CD4-positive, alpha-beta T cell treated with Interleukin-17A for 4 hours (primary cell): Measurements from ENCODE around the gene ATG10.

Experiments used
- DNase-seq: peaks from one replicate; pipeline ENCODE4 v3.0.0-alpha.2; 2020; ENCODE audit warnings: mixed read lengths

Gene ATG10

DNA sequence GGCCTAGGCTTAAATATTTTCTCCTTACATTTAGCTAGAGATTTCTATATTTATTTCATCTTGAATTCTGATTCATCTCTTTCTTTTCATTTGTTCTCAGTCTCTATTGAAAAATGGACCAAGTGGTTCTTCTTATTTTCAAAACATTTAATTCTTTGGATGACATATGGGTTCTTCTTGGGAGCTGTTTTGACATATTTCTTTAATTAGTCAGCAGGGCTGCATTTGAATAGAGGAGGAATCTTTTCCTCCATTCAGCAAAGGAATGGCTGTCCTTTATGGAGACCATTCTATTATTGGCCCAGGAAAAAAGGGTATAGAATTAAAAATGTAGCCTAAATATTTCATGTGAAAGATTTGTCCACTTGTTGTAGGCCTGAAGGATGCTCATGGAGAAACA lies 196.5 kb downstream of the ATG10 start:
- no peak for DNase-seq

DNA sequence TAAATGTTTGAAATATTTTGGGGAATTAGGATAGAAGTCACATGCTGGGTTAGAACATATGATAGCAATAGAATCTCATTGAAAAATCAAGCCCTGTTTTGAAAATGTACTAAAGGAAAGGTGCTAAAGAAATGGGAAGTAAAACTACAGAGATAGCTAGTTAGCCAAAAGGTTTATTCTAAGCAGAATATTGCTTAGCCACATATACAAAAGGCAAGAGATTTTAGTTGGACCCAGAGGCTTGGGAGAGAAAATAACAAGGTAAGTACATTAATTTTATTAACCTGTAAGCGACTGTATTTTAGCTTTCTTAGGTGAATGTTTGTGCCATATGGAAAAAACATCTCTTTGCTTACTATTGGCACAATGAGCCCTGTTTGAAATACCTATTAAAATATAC lies 198.1 kb downstream of the ATG10 start:
- DNase-seq, result no peak

DNA sequence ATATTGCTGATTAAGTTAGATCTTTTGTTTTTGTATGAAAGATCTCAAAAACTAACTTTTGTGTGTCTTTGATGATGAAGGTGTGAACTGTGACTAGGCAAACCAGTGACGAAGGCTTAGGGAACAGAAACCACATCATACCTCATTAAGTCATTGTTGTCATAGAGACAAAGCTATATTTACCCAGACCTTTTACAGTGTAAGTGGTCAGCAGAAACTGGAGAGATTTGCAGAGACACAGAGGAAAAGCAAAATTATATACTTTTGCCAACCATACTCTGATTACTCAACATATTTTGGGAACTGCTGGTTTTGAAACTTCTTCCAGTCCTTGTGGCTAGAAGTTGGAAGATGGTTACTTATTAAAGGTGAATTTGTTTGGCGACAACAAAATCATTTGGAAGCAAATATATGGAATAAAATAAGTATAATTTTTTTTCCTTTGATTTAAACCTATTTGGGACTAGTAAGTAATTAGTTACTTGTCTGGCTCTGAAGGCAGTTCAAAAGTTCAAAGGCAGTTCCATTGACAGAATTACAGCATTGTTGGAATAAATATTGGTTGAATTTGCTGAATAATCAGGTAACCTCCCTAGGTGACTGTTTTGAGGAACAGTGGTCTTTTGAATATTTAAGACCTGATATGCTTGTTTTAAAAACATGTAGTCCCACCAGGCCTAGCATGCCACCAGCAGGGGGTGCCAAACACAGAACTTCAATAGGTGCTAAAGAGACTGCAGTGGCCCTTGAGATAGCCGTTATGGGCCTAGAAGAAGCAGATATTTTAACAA lies 202.5 kb downstream of the ATG10 start:
- peak; percentile 69 for DNase-seq

DNA sequence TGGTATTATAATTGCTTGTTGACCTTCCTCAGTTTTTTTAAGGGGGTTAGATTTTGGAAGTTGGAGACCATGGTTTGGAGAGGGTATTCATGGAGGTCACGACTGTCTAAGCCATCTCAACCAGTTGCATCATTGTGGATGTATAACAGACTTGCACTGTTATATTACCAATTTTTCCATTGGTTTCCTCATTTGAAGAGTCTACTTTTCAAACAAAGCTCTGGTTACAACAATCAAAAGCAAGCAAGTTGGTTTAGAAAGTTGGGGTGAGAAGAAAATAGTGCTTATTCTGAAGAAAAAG lies 203.0 kb downstream of the ATG10 start:
- DNase-seq, result no peak

DNA sequence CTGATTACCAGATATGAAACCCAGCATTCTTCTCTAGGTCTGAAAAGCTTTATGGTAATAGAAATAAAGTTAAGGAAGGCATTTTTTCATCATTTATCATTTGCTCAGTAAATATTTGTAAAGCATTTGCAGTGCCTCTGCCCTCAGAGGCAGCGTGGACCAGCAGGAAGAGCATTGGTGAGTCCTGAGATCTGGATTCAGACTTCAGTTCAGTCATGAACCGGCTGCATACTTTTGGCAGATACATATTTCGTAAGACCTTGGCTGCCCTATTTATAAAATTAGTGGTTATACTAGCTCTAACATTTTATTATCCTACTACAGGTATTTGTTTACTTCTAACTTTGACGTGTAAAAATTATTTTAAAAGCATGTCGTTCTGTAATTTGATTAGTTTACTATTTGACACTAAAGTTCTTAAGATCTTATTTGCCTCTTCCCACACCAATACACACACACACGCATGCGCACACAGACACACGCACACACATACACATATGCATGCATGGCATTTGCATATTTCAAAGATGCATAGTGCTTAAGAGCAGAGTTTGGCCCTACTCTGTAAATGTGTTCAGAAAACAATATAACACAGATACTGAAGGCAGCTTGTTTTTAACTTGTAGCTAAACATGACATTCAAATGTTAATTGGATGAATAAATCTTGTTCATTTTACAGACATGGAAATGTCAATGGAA lies 204.4 kb downstream of the ATG10 start:
- DNase-seq, result no peak

DNA sequence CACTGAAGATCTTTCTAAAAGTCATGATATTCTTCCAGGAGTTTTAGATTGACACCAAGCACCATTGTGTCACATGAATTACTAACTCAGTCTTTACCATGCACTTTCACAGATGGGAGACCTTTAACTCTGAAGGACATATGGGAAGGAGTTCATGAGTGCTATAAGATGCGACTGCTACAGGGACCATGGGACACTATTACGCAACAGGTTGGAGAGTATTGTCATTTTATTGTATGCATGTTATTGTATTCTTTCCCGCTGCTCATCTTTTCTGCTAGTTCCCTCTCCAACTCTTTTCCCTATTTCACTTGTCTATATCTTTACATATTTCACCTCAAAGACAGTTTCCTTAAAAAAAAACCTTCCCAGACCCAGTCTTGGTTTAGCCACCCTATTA lies 206.6 kb downstream of the ATG10 start:
- no peak for DNase-seq

DNA sequence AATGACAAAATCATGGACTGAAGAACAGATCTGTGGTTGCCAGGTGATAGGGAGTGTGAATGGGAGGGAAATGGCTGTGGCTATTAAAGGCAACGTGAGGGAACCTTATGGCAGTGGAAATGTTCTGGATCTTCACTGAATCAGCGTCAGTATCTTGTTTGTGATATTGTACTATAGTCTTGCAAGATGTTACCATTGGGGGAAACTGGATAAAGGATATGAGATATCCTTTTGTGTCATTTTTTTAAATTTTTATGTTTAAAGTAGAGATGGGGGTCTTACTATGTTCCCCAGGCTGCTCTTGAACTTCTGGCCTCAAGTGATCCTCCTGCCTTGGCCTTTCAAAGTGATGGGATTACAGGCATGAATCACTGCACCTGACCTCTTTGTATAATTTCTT lies 210.8 kb downstream of the ATG10 start:
- no peak for DNase-seq

DNA sequence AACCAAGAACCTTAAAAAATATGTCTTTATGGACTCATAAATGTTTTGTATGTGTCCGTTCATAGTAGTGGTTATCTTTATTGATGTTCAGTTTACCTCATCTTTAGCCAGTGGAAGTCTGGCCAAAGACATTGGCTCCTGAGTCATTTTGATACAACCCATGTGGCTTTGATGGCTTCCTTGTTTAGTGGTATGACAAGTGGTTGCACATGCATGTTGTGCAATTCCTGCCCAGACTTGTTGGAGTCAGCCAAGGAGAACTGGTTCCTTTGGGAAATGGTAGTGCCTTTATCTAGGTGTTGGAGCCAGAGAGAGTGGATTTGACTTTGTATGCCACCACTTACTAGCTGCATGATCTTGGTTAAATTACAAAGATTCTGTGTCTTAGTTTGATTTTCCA lies 212.0 kb downstream of the ATG10 start:
- no peak for DNase-seq

DNA sequence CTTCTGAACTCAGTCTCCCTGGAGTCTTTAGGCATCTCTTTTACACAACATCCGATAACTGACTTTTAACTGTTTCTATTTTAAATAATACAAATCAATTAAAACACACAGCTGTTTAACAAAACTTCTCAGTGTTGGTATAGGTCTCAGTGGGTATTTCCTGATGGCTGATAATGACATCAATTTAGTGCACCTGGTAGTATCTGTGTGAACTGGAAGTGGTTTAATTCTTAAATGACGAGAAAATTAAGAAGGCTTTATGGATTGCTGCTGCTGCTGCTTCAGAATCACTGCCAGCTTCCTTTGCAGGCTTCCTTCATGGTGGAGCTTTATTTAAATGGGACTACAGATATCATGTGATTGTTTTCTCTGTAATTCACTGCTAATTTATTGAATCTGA lies 214.0 kb downstream of the ATG10 start:
- DNase-seq, result no peak

DNA sequence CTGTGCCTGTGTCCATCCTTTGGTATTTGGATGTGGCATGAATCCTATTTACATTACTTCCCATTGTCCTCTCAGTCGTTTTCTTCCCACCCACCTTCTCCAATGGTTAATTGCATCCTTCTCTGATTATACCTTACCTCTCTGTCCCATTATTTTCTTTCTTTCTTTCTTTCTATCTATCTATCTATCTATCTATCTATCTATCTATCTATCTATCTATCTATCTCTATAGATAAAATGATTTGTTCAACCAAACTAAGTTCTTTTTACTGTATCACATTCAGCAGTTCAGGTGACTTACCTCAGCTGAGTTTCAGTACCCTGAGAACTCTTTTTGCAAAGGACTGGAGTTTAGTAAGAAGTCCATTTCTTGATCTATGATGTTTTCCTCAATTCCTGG lies 225.7 kb downstream of the ATG10 start:
- DNase-seq, result no peak

DNA sequence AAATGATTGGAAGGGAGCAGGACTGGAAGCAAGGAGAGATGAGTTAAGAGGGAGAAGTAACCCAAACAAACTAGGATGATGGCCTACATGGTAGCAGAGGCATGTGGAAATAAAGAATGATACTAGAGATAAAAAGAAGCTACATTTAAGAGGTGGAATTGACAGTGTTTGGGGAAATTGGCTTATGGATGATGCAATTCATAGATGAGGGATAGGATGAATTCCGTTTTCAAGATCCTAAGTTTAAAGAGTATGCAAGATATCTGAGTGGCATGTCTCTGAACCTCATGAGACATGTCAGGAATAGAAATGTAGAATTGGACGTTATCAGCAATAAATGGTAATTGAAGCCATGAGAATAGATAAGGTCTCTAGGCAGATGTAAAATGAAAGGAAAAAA lies 232.7 kb downstream of the ATG10 start:
- DNase-seq, result no peak

DNA sequence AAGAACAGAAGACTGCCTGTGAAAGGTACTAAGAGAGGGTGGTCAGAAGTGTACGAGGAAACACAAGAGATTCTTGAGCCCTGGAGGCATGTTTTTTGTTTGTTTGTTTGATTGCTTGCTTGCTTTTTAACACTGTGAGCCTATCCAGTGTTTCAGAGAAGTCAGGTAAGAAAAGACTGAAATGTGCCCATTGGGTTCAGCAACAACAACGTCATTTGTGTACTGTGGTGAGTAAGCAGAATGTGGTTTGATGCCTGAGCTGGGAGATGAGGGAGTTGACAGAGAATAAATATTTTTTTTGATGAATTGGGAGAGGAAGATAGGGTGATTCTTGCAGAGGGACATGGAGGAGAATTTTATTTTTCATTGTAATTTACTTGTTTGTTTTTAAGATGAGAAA lies 233.2 kb downstream of the ATG10 start:
- no peak for DNase-seq

DNA sequence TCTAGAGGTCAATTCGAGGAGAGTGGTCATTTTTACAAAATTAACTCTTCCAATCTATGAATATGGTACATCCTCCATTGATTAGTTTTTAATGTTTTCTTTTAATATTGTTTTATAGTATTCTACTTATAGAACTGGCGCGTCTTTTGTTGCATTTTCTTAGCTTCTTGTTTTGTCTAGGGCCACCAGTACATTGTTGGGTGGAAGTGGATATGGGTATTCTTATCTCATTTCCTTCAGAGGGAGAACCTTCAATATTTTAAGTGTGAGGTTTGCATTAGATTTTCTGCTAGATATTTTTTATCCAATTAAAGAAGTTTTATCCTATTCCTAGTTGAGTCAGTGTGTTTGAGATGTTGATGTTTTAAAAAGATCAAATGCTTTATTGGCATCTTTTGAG lies 236.5 kb downstream of the ATG10 start:
- no peak for DNase-seq

DNA sequence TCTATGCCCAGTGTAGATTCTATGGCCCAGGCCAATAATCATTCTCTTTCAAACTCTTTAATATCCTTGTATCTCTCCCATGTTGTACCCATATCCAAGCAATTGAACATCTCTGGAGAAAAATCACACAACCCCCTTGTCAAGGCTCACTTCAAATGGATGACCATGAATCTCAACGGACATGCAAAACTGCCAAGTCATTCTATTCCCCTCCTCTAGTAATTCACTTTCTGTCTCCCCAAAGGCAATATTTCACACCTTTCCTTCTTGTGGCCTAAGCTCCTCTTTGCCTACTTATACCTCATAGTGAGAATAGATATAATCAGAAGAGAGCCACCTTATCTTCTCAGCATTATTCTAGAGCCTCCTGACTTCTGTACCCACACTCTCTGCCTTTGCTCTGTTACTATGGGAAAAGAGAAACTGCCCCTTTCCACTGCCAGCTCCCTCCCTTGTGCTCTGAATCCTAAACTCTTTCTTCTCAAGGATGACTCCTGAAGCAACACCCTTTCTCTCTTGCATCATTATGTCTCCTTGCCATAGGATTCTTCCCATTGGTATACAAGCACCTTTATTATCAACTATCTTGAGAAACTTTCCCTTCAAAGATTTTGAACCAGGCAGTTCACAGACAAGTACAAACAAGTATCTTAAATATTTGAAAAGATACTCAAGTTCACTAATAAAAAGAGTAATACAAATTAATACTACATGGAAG lies 240.2 kb downstream of the ATG10 start:
- no peak for DNase-seq

DNA sequence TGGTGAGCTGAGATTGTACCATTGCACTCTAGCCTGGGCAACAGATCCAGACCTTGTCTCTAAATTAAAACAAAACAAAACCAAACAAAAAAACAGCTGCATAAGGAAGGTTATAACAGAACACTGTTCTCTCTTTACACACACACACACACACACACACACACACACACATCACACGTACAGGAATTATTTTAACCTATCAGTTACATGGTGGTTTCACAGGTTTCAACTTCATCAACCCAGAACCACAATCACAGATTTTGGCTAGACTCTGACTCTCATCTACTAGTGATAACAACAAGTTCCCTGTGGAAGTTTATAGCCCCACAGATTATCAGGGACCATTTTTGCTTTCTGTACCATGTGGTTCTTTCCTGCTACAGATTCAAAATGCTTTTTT lies 246.1 kb downstream of the ATG10 start:
- DNase-seq, result no peak

DNA sequence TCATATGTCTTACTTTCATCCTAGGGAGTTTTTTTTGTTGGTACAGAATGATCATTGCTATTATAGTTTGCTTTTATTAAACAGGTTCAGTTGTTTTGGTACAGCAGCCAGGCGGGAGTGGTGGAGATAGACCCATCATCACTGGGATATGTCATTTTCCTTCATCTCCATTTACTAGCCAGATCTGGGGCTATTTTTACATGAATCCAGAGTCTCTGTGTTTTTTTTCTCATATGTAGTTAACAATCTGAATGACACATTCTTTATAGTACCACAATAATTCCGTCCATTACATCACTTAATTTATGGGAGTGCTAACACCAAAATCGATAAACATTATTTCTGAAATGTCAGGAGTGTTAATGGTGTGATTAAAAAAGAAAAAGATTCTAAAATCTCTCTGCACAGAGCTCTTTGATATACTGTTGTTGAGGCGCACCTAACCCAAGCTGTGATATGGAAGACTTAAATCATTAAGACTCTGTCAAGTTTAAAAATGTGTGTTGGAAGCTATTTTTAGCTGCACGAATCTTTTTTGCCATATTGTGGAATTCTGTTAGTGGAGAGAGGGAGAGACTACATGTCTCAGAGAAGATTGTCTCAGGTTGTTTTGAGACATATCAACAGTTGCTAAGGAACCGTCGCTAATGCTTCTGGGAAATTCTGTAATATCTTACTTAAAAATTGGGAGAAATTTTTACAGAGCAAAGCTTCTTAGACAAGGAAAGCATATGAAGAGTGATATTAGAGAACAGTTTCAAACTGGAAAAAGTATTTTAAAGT lies 246.7 kb downstream of the ATG10 start:
- DNase-seq, result no peak

DNA sequence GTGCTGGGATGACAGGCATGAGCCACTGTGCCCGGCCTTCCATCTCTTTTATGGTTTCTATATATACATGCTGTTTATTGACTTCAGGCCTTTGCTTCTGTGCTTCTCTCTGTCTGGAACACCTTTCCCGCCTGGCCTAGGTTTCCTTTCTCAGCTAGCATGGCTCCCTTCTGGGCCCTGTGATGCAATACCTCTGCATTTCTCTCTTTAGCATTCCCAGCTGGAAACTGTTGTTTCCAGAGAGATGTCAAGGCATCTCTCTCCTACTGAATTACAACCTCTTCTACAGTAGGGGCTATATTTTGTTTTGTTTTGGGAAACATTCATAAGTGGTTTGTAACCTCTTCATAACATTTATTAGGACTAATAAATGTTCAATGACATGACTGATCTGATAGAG lies 249.2 kb downstream of the ATG10 start:
- no peak for DNase-seq

DNA sequence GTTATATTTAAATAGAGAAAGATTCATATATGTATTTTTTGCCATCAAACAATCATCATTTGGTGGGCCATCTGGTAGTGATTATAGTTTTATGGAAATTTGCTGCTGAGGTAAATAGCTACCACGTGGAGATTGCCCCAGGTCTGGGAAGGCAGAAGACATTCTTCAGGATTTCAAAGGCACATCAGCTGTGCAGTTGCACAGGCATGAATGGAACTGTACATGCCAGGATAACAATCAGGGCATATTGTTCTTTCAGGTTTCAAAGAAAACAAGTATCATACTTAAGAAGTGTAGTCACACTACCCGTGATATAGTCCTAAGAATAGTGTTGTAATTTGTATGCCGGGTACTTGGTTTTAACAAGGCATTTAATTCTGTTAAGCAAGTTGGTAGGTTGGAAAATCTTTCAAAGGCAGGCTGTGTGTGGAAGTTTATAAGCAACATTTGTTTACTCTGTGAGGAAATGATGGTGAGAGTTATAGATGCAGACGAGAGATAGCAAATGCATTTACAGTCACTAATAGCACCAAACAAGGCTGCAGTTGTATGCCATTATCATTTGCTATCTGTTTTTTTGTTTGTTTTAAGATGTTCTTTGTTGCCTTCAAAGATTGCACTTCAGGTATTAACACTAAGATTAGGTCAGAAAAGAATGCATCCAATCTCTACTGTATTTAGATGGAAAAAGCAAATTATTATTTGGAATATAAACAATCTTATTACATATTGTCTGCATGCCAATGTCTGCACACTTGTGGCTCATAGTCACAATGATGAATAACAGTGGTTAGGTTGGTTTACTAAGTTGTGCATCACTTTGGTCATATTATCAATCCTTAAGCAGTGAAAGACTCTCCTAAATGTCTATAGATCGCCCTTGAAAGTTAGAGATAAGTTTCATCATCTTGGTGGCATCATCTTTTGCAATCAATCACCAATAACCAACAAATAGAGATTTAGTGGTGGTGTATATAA lies 251.1 kb downstream of the ATG10 start:
- no peak for DNase-seq

DNA sequence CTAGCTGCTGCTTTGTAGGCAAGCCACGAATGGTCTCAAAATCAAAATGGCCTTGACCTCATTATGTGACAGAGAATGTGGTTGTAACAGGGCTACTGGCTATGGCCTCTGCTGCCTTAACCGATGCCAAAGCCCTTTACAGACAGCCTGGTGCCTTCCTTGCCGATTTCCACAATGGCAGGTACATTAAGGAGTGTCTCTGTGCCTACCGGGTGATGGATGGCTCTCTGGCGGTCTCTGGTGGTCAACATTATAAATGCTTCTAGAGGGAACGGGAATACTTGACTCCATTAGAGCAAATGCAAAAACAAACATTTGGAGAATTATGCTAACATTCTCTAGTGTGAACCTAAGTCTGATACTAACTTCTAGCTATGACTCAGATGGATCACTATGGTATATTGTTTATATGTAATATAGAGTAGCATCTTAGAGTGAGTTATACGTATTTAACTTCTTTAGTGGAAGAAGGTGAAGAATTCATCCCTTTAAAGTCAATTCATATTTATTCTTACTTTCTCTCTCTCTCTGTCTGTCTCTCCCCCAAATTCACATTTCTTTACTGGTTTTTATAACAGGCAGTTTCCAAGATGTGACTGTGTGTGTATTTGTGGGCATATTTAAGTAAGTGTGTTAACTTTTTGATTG lies 253.8 kb downstream of the ATG10 start:
- DNase-seq, result peak; percentile 68

DNA sequence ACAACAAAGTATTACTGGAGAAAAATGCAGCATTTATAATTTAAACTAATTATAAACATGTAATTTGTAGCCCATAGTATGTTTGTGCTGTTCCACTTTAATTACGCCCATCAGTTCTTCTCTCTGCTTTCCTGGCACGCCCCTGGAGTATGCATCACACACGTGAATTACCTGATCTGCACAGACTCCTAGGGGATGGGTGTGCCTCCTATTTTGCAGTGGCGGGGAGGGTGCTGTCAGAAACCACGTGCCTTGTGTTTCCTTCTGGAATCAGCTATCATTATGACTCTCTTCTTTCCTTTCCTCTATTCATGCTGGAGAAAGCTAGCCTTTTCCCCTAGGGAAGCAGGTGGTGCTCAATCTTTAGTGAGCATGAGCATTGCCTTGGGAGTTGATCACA lies 263.1 kb downstream of the ATG10 start:
- no peak for DNase-seq

DNA sequence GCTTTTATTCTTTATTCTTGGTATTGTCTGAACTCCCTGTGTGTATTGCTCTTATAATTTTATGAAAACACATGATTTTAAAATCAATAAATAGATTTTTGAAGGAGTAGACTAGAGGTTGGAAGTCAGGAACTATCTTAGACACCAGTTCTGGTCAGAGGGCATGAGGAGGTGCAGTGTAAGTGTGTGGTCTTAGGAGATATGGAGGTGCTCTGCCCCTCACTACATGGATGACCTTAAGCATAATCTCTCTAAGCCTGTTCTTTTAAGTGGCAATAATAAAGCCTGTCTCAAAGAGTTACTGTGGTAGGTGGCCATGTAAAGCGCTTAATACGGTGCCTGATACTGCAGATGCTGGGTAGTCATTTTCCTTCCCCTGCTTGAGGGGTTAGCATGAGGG lies 272.3 kb downstream of the ATG10 start:
- DNase-seq, result no peak
